GM12878 (cell line): Measurements from ENCODE around the gene FKBP2. TPM values are rescaled to one million over a fixed set of nuclear protein-coding genes. Genes with fewer than 3 reads are reported as not detected.
A peak's percentile ranks its signal among the peaks of the same experiment; 100 is the strongest.

Experiments
- ATAC-seq: fragments of 200-7000 bp; cut with Tn5 transposase; 3 replicates; pipeline ENCODE4 v1.9.1; 2020; ENCODE audit warnings: mild to moderate bottlenecking, moderate library complexity
- BruUV-seq: library from RNA; stranded (reverse); fragments of 400-500 nt; replicated peaks from 2 replicates; lab custom pipeline; 2021; lab: Mats Ljungman, UMichigan
- CTCF ChIA-PET: fragments of 300-600 bp; sonication (Branson Sonifier 250); formaldehyde crosslinking; extraction: SDS; loops from one replicate; lab custom pipeline; 2021; ENCODE audit warnings: inconsistent platforms; lab: Yijun Ruan, JAX
- POLR2A ChIA-PET: fragments of 350-600 bp; formaldehyde crosslinking; extraction: SDS; loops from one replicate; lab custom pipeline; 2021; ENCODE audit warnings: inconsistent platforms; lab: Charles Lee
- RAD21 ChIA-PET: fragments of 300-600 bp; sonication (Branson Sonifier 250); formaldehyde crosslinking; loops from one replicate; lab custom pipeline; 2023; ENCODE audit warnings: antibody characterized with exemption; ENCODE audit not compliant: unreplicated experiment; lab: Charles Lee
- SMC1A ChIA-PET: fragments of 300-600 bp; sonication (Branson Sonifier 250); formaldehyde crosslinking; loops from one replicate; lab custom pipeline; 2023; ENCODE audit not compliant: unreplicated experiment, uncharacterized antibody; lab: Charles Lee
- DNase-seq: peaks from one replicate; pipeline ENCODE4 v3.0.0-alpha.2; 2011; ENCODE audit warnings: low read depth, low spot score
- FAIRE-seq: peaks from 3 replicates; lab custom pipeline; 2011; peaks lifted over from hg19 to GRCh38; lab: Jason Lieb, UNC
- H2AFZ ChIP-seq: 2 replicates; pipeline ENCODE4 v1.6.0; 2011; ENCODE audit warnings: low read depth, low read length, control low read depth; ENCODE audit not compliant: control insufficient read depth
- H3K27ac ChIP-seq: 2 replicates; pipeline ENCODE4 v1.5.1; 2011; ENCODE audit warnings: control low read depth; ENCODE audit not compliant: control insufficient read depth, insufficient read depth
- H3K27me3 ChIP-seq, 2 experiments: replicated peaks in 1 of 2; 2 replicates each; pipeline versions ENCODE4 v1.6.0 to v1.6.1; 2011; ENCODE audit warnings: low read length in 1 of 2; ENCODE audit not compliant: control insufficient read depth in 2 of 2, insufficient read depth in 2 of 2
- H3K36me3 ChIP-seq, 2 experiments: 2 replicates each; pipeline ENCODE4 v1.5.1; 2011; ENCODE audit warnings: low read length in 1 of 2; ENCODE audit not compliant: control insufficient read depth in 2 of 2, insufficient read depth in 2 of 2
- H3K4me1 ChIP-seq: 2 replicates; pipeline ENCODE4 v1.6.1; 2011; ENCODE audit warnings: mild to moderate bottlenecking, low read length, moderate library complexity, mixed read lengths; ENCODE audit not compliant: control insufficient read depth, insufficient read depth
- H3K4me2 ChIP-seq: 2 replicates; pipeline ENCODE4 v1.6.0; 2011; ENCODE audit warnings: control low read depth; ENCODE audit not compliant: control insufficient read depth, insufficient read depth
- H3K4me3 ChIP-seq: fragments of 200-600 bp; sonication (generic); 2 replicates; pipeline ENCODE4 v1.5.1; 2016
- H3K79me2 ChIP-seq: 2 replicates; pipeline ENCODE4 v1.6.0; 2011; ENCODE audit warnings: low read length; ENCODE audit not compliant: control insufficient read depth, insufficient read depth
- H3K9ac ChIP-seq: 2 replicates; pipeline ENCODE4 v1.8.0; 2011; ENCODE audit warnings: low read length, control low read depth, mixed read lengths; ENCODE audit not compliant: control insufficient read depth, insufficient read depth
- H3K9me3 ChIP-seq: replicated peaks from 3 replicates; pipeline ENCODE4 v1.5.1; 2011; ENCODE audit warnings: mild to moderate bottlenecking, low read length; ENCODE audit not compliant: control insufficient read depth, insufficient read depth
- H4K20me1 ChIP-seq: 2 replicates; pipeline ENCODE4 v1.6.0; 2011; ENCODE audit not compliant: control insufficient read depth, insufficient read depth
- DPF2 ChIP-seq: fragments of 450-650 bp; IDR thresholded peaks from 2 replicates; pipeline ENCODE4 v1.6.1; 2017; ENCODE audit warnings: mild to moderate bottlenecking
- HDGF ChIP-seq: fragments of 450-650 bp; IDR thresholded peaks from 2 replicates; pipeline ENCODE4 v1.6.1; 2016; ENCODE audit warnings: antibody characterized with exemption
- SIN3A ChIP-seq: IDR thresholded peaks from 2 replicates; pipeline ENCODE4 v1.6.1; 2012; ENCODE audit warnings: low read depth, low read length, improper control_type of control experiment
- SMC3 ChIP-seq: IDR thresholded peaks from 2 replicates; pipeline ENCODE4 v1.6.1; 2011; ENCODE audit warnings: low read length, improper control_type of control experiment, borderline replicate concordance
- WGBS: methylation state at CpG from one replicate; pipeline ENCODE4 v1.1.6; 2016; ENCODE audit warnings: low lambda C conversion rate; ENCODE audit not compliant: insufficient replicate concordance, insufficient coverage; ENCODE audit errors: missing lambda C conversion rate; 5-methylcytosine and 5-hydroxymethylcytosine counted together
- in situ Hi-C: fragments of 300-500 bp; cut with MboI; formaldehyde crosslinking; loops from 9 replicates; pipeline ENCODE4 v1.14.3; 2018; ENCODE audit warnings: mixed read lengths
- intact Hi-C: fragments of 100-400 bp; cut with micrococcal nuclease; formaldehyde crosslinking; loops from one replicate; pipeline ENCODE4 v1.14.2; 2022; ENCODE audit not compliant: unreplicated experiment
- polyA plus RNA-seq, 11 experiments: library from polyadenylated mRNA; depleted of rRNA in 4 of 11; unstranded in 6 of 11; stranded (reverse) in 5 of 11; fragments of >200 nt; fragmentation: Nextera tagmentation in 4 of 11; fragmentation: Illumina TruSeq in 1 of 11; extraction: Ambion mirVana in 4 of 11; extraction: Trizol in 1 of 11; gene quantifications; 1 replicate in 1 of 11; 2 replicates in 10 of 11; pipeline versions ENCODE4 v1.2.1 to v1.2.3, GENCODE V29; 2011 to 2016; ENCODE audit warnings: inconsistent platforms in 2 of 11, missing spikeins in 2 of 11, low read depth in 1 of 11
- total RNA-seq, 4 experiments: library from RNA; depleted of rRNA in 3 of 4; stranded (reverse); fragments of >200 nt in 3 of 4; fragmentation: Illumina TruSeq in 1 of 4; extraction: Trizol in 1 of 4; gene quantifications; 2 replicates each; pipeline versions ENCODE4 v1.2.1 to v1.2.3, GENCODE V29; 2013 to 2021

Gene FKBP2
- total and polyA plus RNA-seq, 10 of the 15 experiments (the other 5 are each of a cell fraction or from before 2014, with no cell fraction given), result 1.8 to 99.7 (median 39.5) TPM

DNA sequence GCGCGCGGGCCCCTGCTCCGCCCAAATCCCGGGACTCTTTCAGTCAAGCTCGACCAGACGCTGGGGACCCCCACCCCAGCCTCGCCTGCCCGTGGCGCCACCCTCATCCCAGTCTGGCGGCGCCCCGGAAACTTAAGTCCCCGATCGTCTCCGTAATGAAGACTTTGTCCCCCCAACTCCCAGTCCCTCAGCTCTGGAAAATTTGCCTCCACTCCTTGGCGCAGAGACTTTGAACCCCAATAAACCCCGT lies 10.8 kb downstream of the FKBP2 start:
- 1% methylated on average over 13 of the region's 18 CpGs for WGBS
- ChIA-PET POLR2A (interaction anchor here (0.6 to 2.0 kb wide), 7 partner anchors 10 to 53 kb away, joined by 3 to 12 read pairs (median 6); partner anchors contain the start of genes ESRRA, FERMT3 and FKBP2), SMC1A (interaction anchor here (1.7 kb wide), 1 partner anchor 46 kb away, joined by 15 read pairs; the partner anchor contains the start of gene FERMT3), RAD21 (interaction anchor here (0.6 to 3.1 kb wide), 9 partner anchors 8 to 66 kb away, joined by 3 to 30 read pairs (median 4); partner anchors contain the start of genes CATSPERZ, ESRRA, FERMT3 and FKBP2), CTCF (interaction anchor here (0.7 to 4.8 kb wide), 9 partner anchors 9 to 89 kb away, joined by 3 to 64 read pairs (median 9); partner anchors contain the start of genes CATSPERZ, FERMT3, FKBP2 and STIP1)
- no peak for FAIRE-seq
- in situ Hi-C loops (no loop called here), intact Hi-C loops (loop anchor here (2.0 kb wide), 2 partner anchors 17 to 49 kb away; partner anchors contain the start of gene CATSPERZ)
- Histone ChIP-seq H3K36me3 (no peaks in the 10 kb centered on the region; a peak in 2 of 4 replicates), H3K4me2 (peak overlapping the region; percentile 100), H3K9ac (peak overlapping the region; percentile 82), H3K9me3 (no peaks in the 10 kb centered on the region), H2AFZ (peak overlapping the region; percentile 65), H3K79me2 (no peaks in the 10 kb centered on the region; the same call in 1 of the 2 replicates), H3K4me3 (peak overlapping the region; percentile 66), H3K4me1 (peaks cover 10% of the 10 kb centered on the region), H4K20me1 (no peaks in the 10 kb centered on the region), H3K27me3 (no peaks in the 10 kb centered on the region), H3K27ac (no peak overlapping the region)
- ATAC-seq, result no peak
- no peak for DNase-seq
- no peak for TF ChIP-seq SMC3
- peak; percentile 22; the same call in 1 of the 2 replicates for TF ChIP-seq SIN3A
- TF ChIP-seq HDGF, result no peak
- 0 out of 2 replicates have a peak, but pooled peaks have one; percentile 6 for TF ChIP-seq DPF2
- BruUV-seq, result TSS peak; percentile 50
